A549 treated with ZK216348 at 1 μM for 4 hours (cell line): Measurements from ENCODE around the gene CSF3R. TPM values are rescaled to one million over a fixed set of nuclear protein-coding genes. Genes with fewer than 3 reads are reported as not detected.

Experiments used
- total RNA-seq: library from RNA; stranded (reverse); fragments of 200-300 nt; extraction: Qiagen RNA extraction; gene quantifications from 5 replicates; pipeline ENCODE4 v1.2.3, GENCODE V29; 2022; ENCODE audit warnings: low read depth

Gene CSF3R
- not detected in 5 replicates for total RNA-seq

GRCh38 chr1:36482724-36483388 lies at the start of gene CSF3R:
Gene CSF3R, minus strand, starts transcription at chr1:36482913. Its CDS starts 3,417 bp downstream, at chr1:36479496.

GRCh38 chr1:36463803-36464604 lies 18.7 kb downstream of the CSF3R start, which contains the start of gene MRPS15:
Gene MRPS15, minus strand, starts transcription at chr1:36464384. Its CDS starts 109 bp downstream, at chr1:36464275.

GRCh38 chr1:36450270-36450918 lies 32.3 kb downstream of the CSF3R start, which contains the start of gene OSCP1:
Gene OSCP1, minus strand, starts transcription at chr1:36450451. Its CDS starts 82 bp downstream, at chr1:36450369.

Other genes starting within 250 kb of the CSF3R start
- gene SH3D21, start 176.5 kb downstream of the CSF3R start, total RNA-seq = 1.2 to 2.8 TPM (median 2.1 TPM) in 5 replicates
- gene EVA1B, start 159.3 kb downstream of the CSF3R start, total RNA-seq = 6.7 to 27.6 TPM (median 24.8 TPM) in 5 replicates
- gene STK40, start 97.0 kb downstream of the CSF3R start, total RNA-seq = 6.9 to 12.5 TPM (median 10.5 TPM) in 5 replicates
- gene LSM10, start 85.0 kb downstream of the CSF3R start, total RNA-seq = 30.6 to 46.9 TPM (median 45.1 TPM) in 5 replicates
- 4.4 to 6.1 TPM (median 5.4 TPM) in 5 replicates for gene OSCP1, start 32.5 kb downstream of the CSF3R start, total RNA-seq
- gene MRPS15, start 18.5 kb downstream of the CSF3R start, total RNA-seq = 79.5 to 99.0 TPM (median 80.9 TPM) in 5 replicates